Astrocyte of the cerebellum (primary cell): ENCODE data around the gene DPYD.

Experiments used
- DNase-seq: peaks from one replicate; pipeline ENCODE4 v3.0.0-alpha.2; 2011; ENCODE audit warnings: low read depth
- H3K4me3 ChIP-seq: 2 replicates; pipeline ENCODE4 v1.5.1; 2011; ENCODE audit warnings: mild to moderate bottlenecking, low read depth, low read length, moderate library complexity
- CTCF ChIP-seq: IDR thresholded peaks from 2 replicates; pipeline ENCODE4 v1.5.1; 2012; ENCODE audit warnings: low read length, low read depth, moderate library complexity, mild to moderate bottlenecking; ENCODE audit errors: missing control alignments
- in situ Hi-C: cut with HindIII; loops from 2 replicates; pipeline ENCODE4 v1.10.0; 2017; ENCODE audit warnings: low sequenced_read_pairs

The DPYD gene

DNA sequence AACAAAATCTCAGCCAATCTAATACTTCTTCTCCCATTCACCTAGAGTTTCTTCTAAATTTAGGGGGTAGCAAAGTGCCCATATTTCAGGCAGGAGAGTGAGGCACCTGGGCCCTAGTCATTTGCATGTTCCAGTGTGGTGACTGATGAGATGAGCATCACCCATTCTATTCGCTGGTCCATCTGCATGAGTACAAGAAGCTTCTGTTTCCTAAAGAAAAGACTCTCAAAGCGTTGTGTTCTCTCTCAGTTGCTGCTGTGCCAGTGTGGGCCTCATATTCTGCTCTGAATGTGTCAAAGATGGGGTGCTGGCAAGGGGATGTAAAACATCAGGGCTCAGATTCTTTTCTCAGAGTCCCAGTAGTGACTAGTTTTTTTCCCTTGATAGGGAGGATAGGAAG, 16.1 kb upstream of the DPYD start:
- no peak for DNase-seq
- in situ Hi-C loops: no loop called here
- no peak for TF ChIP-seq CTCF
- no peak overlapping the region for H3K4me3 ChIP-seq

DNA sequence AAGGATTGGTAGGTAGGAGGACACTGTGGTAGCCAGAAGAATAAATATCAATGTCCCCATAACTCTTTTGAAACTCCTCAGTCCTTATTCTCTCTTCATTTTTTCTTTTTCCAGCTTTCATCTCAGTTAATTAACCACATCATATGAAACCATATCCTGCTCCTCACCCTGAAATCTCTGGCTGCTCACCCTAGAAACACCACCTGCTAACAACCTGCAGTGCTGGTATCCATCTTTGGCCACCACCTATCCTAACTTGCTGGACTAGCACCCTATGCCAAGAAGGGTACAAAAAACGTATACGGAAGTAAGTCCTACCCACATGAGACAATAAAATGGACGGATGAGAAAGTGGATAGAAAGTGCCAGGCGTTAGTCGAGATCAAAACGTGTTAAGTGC, 13.7 kb upstream of the DPYD start:
- H3K4me3 ChIP-seq: no peak overlapping the region
- DNase-seq: no peak
- TF ChIP-seq CTCF: no peak
- in situ Hi-C loops: no loop called here

DNA sequence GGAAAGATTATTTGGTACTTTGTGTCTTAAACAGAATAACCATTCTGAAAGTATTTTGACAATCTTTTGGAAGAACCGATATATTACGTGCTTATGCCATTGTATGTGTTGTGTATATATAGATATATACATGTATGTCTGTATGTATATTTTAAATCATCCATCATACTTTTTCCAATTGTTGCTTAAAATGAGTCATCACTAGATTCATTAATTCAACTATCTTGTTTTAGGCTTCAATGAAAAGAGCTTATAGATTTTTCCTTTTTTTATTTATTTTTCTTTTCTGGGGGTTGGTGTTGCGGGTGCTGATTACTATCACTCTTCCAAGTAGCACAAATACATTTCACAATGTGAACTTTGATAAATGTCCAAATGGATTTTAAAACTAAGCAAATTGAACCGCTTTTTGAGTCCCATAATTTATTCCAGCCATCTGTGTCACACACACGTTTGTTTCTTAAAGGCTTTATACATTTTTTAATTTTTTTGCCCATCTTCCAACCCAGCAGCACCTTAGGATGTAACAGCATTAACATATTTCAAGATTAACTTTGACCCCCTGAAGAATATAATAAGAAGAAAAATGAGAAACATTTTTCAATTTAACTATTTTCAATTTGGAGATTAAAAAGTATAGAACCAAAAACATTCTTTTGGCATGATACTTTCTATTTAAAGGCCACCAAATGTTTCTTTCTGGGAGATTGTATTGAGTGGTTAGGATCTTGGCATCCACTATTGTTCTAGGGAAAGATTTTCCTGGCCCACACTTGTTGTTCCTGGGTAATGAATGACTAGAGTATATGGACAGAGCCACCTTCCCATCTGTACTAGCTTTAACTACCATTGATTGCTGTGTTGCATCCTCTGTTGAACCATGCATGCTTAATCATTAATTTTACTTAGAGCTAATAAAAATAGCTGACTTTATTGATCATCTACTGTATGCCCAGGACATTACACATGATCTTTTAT, 9.3 kb upstream of the DPYD start:
- H3K4me3 ChIP-seq: no peak overlapping the region
- no peak for DNase-seq
- in situ Hi-C loops: no loop called here
- TF ChIP-seq CTCF: no peak

DNA sequence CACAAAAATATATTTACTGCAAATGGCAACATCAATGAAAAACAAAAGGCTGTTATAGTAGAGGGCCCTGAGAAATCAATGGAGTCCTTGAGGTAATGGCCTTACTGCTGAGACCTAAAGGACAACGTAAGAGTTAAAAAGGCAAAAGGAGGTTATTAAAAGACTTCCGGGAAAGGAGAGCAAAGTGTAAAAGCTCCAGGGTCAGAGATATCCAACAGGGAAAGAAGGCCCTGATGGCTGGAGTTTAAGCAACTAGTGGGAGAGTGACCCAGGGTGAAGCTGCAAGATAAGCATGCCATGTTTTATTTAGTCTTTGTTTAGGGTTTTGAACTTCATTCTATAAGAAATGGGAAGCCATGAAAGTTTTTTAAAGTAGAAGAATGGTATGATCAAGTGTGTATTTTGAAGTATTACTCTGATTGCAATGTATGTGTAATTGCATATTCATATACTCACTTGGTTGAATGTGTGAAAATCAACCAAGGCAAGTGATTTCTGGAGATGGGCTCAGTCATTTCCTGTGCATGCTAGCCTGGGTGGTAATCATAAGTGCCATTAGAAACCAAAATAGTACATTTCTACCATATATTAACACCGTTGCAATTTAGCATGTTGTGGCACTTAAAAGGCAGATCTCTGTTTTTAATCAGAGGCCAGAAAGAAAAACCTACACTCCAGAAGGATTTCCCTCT, 5.3 kb upstream of the DPYD start:
- no peak for TF ChIP-seq CTCF
- H3K4me3 ChIP-seq: no peak overlapping the region
- DNase-seq: no peak
- in situ Hi-C loops: no loop called here

GRCh38 chr1:97925151-97925550, 4.3 kb upstream of the DPYD start:
- in situ Hi-C loops: no loop called here
- no peak for TF ChIP-seq CTCF
- DNase-seq: no peak
- no peak overlapping the region for H3K4me3 ChIP-seq

GRCh38 chr1:97923811-97924210, 3.0 kb upstream of the DPYD start:
- TF ChIP-seq CTCF: no peak
- H3K4me3 ChIP-seq: no peak overlapping the region
- DNase-seq: no peak
- in situ Hi-C loops: no loop called here
